Stimulated activated CD4-positive, alpha-beta T cell treated with anti-CD3 and anti-CD28 coated beads, TNF-alpha, amount 100 ng/mL, for 24 hours (primary cell): ENCODE measurements around the gene SCN1B.

ENCODE experiments used
- DNase-seq, 3 experiments: peaks; one replicate each; pipeline ENCODE4 v3.0.0-alpha.2; 2020; ENCODE audit warnings: low read depth in 3 of 3

SCN1B gene

GRCh38 chr19:35053667-35054293 is 23.5 kb downstream of the SCN1B start:
- no peak for DNase-seq

- DNase-seq, result no peak
These were observed 24.4 kb downstream of the SCN1B start for GRCh38 chr19:35054626-35055025.

GRCh38 chr19:35055715-35056179 is 25.5 kb downstream of the SCN1B start:
- DNase-seq, result no peak

DNA sequence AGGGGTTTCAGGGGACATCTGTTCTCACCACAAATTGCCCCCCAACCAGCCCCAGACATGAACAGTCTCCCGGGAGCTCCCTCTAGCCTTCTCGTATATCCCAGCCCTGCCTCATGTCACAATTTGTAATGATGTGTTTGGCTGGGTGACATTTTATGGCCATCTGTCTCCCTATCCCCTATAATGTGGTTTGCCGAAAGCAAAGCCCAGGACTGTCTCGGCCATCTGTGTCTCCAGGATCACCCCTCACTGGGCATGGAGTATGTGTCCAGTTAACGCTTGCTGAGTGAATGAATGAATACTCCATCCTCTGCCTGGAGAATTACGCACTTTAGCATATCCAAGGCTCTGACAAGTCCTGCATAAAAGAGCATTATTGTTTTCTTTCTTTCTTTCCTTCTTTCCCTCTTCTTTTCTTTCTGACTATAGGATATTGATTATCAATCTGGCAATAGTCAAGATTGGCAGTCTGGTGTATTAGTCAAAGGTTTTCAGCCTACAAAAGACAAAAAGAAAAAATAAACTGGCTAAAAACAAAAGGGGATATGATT is 26.3 kb downstream of the SCN1B start:
- DNase-seq, result no peak

GRCh38 chr19:35058370-35058769 is 28.1 kb downstream of the SCN1B start:
- no peak for DNase-seq

- DNase-seq, result no peak
These were observed 28.9 kb downstream of the SCN1B start for GRCh38 chr19:35059006-35059798.

DNA sequence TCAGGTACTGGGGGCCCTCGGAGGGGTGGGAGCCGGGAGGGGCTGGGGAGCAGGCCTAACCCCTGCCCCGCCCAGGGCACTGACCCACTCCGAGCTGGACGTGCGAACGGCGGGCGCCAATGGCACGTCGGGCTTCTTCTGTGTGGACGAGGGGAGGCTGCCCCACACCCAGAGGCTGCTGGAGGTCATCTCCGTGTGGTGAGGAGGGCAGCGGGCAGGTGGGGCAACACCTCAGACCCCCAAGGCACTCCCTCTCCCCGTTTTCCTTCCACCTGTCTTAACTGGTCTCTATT is 29.5 kb downstream of the SCN1B start:
- no peak for DNase-seq

- DNase-seq, result no peak
These were observed 30.0 kb downstream of the SCN1B start for GRCh38 chr19:35060160-35060855.

DNA sequence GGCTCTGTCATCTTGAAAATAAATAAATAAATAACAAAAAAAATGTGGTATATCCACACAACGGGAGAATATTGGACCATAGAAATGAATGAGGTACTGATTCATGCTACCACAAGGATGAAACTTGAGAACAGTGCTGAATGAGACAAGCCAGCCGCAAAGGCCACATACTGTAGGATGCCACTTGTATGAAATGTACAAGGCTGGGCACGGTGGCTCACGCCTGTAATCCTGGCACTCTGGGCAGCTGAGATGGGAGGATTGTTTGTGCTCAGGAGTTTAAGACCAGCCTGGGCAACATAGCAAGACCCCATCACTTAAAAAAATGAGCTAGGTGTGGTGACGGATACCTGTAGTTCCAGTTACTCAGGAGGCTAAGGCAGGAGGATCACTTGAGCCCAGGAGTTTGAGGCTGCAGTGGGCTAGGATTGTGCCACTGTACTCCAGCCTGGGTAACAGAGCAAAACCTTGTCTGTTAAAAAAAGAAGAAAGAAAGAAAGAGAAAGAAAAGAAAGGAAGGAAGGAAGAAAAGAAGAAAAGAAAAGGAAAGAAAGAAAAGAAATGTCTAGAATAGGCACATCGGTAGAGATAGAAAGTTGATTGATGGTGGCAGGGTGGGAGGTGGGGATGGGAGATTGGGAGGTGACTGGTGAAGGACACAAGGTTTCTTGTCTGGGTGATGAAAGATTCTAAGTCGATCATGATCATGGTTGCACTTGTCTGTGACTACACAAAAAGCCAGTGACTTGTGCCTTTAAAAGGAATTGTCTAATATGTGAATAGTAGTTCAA is 31.5 kb downstream of the SCN1B start:
- no peak for DNase-seq

GRCh38 chr19:35062942-35063341 is 32.7 kb downstream of the SCN1B start:
- no peak for DNase-seq

- peak in 1 of 3 experiments; percentile 21 for DNase-seq
These were observed 33.9 kb downstream of the SCN1B start for GRCh38 chr19:35063940-35064818.

GRCh38 chr19:35065574-35065973 is 35.3 kb downstream of the SCN1B start:
- no peak for DNase-seq

- DNase-seq, result no peak
These were observed 35.9 kb downstream of the SCN1B start for GRCh38 chr19:35066121-35066520.

- peak; percentile 77 to 93 (median 84) for DNase-seq
These were observed 36.7 kb downstream of the SCN1B start for GRCh38 chr19:35066691-35067563.

DNA sequence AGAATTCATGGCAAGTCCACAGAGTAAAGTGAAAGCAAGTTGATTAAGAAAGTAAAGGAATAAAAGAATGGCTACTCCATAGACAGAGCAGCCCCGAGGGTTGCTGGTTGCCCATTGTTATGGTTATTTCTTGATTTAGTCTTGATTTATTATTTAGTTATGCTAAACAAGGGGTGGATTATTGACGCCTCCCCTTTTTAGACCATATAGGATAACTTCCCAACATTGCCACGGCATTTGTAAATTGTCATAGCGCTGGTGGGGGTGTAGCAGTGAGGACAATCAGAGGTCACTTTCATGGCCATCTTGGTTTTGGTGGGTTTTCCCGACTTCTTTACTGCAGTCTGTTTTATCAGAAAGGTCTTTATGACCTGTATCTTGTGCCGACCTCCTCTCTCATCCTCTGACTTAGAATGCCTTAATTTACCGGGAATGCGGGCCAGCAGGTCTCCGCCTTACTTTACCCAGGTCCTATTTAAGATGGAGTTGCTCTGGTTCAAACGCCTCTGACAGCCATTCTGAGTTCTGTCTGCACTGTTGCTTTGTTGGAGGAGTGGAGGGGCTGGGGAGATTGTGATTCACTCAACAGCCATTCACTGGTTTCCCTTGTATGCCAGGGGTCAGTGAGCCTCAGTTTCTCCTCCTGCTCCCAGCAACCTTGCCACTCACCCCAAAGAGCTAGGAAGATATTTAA is 38.8 kb downstream of the SCN1B start:
- no peak for DNase-seq

DNA sequence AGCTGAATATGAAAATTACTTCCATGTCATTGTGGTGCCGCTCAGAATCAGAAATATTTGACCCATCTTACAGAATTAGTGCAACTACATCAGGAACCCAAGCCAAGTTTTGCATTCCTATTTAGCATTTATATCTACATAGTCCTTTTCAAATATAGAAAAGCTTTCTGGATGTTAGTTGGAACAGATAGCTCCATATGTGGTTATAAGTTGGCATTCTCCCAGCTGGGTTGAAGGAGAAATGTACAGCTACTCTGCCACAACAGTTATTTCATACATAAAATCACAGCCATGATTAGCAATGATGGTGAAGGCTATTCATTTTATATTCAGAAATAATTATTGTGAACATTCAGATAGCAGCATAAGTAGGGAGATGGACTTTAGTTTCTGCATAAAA is 39.4 kb downstream of the SCN1B start:
- no peak for DNase-seq

DNA sequence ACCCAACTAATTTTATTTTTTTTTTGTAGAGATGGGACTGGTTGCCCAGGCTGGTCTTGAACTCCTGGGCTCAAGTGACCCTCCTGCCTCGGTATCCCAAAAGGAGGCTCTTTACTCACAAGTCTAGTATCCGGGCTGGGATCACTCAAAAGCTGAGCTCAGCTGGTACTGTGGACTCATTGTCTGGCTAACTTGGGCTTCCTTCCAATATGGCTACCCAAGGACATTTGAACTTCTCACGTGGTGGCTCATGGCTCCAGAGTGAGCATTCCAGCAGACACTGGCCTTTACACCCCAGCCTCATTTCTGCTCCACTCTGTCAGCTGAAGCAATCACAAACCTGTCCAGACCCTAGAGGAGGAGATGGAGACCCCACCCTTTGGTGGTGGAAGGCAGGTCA is 40.2 kb downstream of the SCN1B start:
- no peak for DNase-seq

GRCh38 chr19:35073516-35073915 is 43.2 kb downstream of the SCN1B start:
- DNase-seq, result no peak

GRCh38 chr19:35073941-35074340 is 43.7 kb downstream of the SCN1B start:
- DNase-seq, result no peak
